ENCODE data around the gene GGCX. TPM values are rescaled to one million over a fixed set of nuclear protein-coding genes. Genes with fewer than 3 reads are reported as not detected.

GGCX gene
- total and polyA plus RNA-seq, 2 of the 4 experiments (the other 2 are of a cell fraction) = 35.0 to 39.4 TPM

DNA sequence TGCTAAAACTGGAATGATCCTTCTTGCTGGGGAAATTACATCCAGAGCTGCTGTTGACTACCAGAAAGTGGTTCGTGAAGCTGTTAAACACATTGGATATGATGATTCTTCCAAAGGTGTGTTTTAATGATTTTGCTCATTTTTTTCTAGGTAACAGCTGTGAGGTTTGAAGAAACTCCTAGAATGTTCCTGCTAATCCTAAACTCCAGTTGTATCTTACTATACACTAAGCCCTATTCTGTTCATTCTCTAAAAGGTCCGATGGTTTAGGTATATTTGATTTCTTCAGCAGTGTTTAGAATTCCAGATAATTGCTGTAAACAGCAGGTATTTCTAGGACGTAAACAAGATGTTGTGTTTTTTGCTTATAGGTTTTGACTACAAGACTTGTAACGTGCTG is 20.0 kb downstream of the GGCX start:
- DNase-seq (no peak), ATAC-seq (ENCODE audit: low read depth) (no peak)
- WGBS, 2 experiments (ENCODE audit: extremely low coverage in 2 of 2, insufficient read length in 1 of 2) = no CpG with 5 or more reads among the region's 4 CpGs
- POLR2A ChIA-PET (ENCODE audit: unreplicated experiment) = interaction anchor here (0.8 to 3.6 kb wide), 4 partner anchors 9 to 123 kb away, joined by 5 to 42 read pairs (median 6); partner anchors contain the start of gene SH2D6
- Histone ChIP-seq H3K4me1 (ENCODE audit: control insufficient read depth, insufficient read depth, low read length) (peaks cover 10% of the 10 kb centered on the region), H2BK5ac (ENCODE audit: low read depth, low read length, poor library complexity, severe bottlenecking) (peak overlapping the region; percentile 1), H3K23ac (ENCODE audit: low read depth, low read length) (peak overlapping the region; percentile 21; the same call in 1 of the 2 replicates), H3K79me1 (ENCODE audit: low read depth in 1 of 2, low read length in 2 of 2) (peaks cover 20 to 55% of the 10 kb centered on the region in 2 experiments), H3K56ac (ENCODE audit: extremely low read depth, insufficient read depth, low read length) (0 out of 2 replicates have a peak overlapping the region, but pooled peaks have one; percentile 24), H3K9me1 (ENCODE audit: insufficient read depth, low read length) (0 out of 2 replicates have a peak, but pooled peaks cover 8% of the 10 kb centered on the region), H2BK15ac (ENCODE audit: low read depth, low read length) (no peak overlapping the region), H2AFZ (replicated peaks; ENCODE audit: low read length, poor library complexity) (no peak overlapping the region), H3K18ac (ENCODE audit: low read depth, low read length) (no peak overlapping the region), H3K4ac (ENCODE audit: low read depth, low read length) (no peak overlapping the region), H4K5ac (ENCODE audit: low read depth, low read length) (no peak overlapping the region), H3K27ac (ENCODE audit: insufficient read depth, low read length) (no peak overlapping the region), H2BK120ac (ENCODE audit: low read depth, low read length) (no peak overlapping the region), H4K8ac (ENCODE audit: low read depth in 2 of 2, low read length in 2 of 2) (no peak overlapping the region), H2AK5ac (ENCODE audit: low read depth, low read length) (no peak overlapping the region), H3K27me3 (ENCODE audit: control insufficient read depth, insufficient read depth, low read length) (no peaks in the 10 kb centered on the region), H3K9me3 (ENCODE audit: control insufficient read depth, insufficient read depth, low read length) (no peaks in the 10 kb centered on the region), H3K14ac (replicated peaks; ENCODE audit: low read depth, low read length) (no peak overlapping the region; the same call in 1 of the 2 replicates), H3K4me3 (ENCODE audit: insufficient read depth, low read depth, low read length) (peak overlapping the region; percentile 78), H4K91ac (ENCODE audit: insufficient read depth, low read depth, low read length) (no peak overlapping the region), H2AK9ac (replicated peaks; ENCODE audit: low read depth, low read length, poor library complexity) (no peak overlapping the region), H3K36me3 (ENCODE audit: control insufficient read depth, insufficient read depth, low read length) (peaks cover 34% of the 10 kb centered on the region), H3K4me2 (ENCODE audit: low read depth, low read length) (peak overlapping the region; percentile 70; the same call in 1 of the 2 replicates), H3K9ac (ENCODE audit: low read depth, low read length) (peak overlapping the region; percentile 97; the same call in 1 of the 2 replicates), H4K20me1 (ENCODE audit: insufficient read depth, low read length) (peaks cover 72% of the 10 kb centered on the region), H2BK20ac (ENCODE audit: low read depth, low read length) (no peak overlapping the region)
- CTCF ChIA-PET = interaction anchor here (1.5 kb wide), 1 partner anchor 122 kb away, joined by 3 read pairs; no protein-coding TSS in a partner anchor
- in situ Hi-C loops (cut with MboI; ENCODE audit: low sequenced_read_pairs) = no loop called here
- BruUV-seq (replicated peaks) = no TSS peak
- intact Hi-C loops (cut with micrococcal nuclease) = no loop called here
- TF ChIP-seq, protein P1, sequence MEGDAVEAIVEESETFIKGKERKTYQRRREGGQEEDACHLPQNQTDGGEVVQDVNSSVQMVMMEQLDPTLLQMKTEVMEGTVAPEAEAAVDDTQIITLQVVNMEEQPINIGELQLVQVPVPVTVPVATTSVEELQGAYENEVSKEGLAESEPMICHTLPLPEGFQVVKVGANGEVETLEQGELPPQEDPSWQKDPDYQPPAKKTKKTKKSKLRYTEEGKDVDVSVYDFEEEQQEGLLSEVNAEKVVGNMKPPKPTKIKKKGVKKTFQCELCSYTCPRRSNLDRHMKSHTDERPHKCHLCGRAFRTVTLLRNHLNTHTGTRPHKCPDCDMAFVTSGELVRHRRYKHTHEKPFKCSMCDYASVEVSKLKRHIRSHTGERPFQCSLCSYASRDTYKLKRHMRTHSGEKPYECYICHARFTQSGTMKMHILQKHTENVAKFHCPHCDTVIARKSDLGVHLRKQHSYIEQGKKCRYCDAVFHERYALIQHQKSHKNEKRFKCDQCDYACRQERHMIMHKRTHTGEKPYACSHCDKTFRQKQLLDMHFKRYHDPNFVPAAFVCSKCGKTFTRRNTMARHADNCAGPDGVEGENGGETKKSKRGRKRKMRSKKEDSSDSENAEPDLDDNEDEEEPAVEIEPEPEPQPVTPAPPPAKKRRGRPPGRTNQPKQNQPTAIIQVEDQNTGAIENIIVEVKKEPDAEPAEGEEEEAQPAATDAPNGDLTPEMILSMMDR (conservative IDR thresholded peaks at IDR 0.05; ENCODE audit: low read depth, low read length) = no peak
- no peak for TF ChIP-seq RAD21 (IDR thresholded peaks at IDR 0.05; ENCODE audit: low read length)
- dilution Hi-C loops (cut with HindIII; ENCODE audit: low sequenced_read_pairs, unreplicated experiment) = no loop called here

All from IMR-90 (cell line).